Hepatocyte (in vitro differentiated cells): ENCODE data around the gene OBP2A. TPM values are rescaled to one million over a fixed set of nuclear protein-coding genes. Genes with fewer than 3 reads are reported as not detected.

Experiments
- DNase-seq: peaks from one replicate; pipeline ENCODE4 v3.0.0-alpha.2; 2016; ENCODE audit warnings: low spot score
- H2AFZ ChIP-seq: fragments of 200-600 bp; sonication (generic); 2 replicates; pipeline ENCODE4 v1.6.0; 2016; ENCODE audit warnings: antibody characterized with exemption, mild to moderate bottlenecking
- H3K27ac ChIP-seq: fragments of 200-600 bp; sonication (generic); 2 replicates; pipeline ENCODE4 v1.5.1; 2016; ENCODE audit warnings: mild to moderate bottlenecking
- H3K27me3 ChIP-seq: fragments of 200-600 bp; sonication (generic); 2 replicates; pipeline ENCODE4 v1.6.1; 2016
- H3K36me3 ChIP-seq: fragments of 200-600 bp; sonication (generic); replicated peaks from 2 replicates; pipeline ENCODE4 v1.5.1; 2016; ENCODE audit warnings: low read depth; ENCODE audit not compliant: insufficient read depth
- H3K4me1 ChIP-seq: fragments of 200-600 bp; sonication (generic); 2 replicates; pipeline ENCODE4 v1.5.1; 2016; ENCODE audit warnings: mild to moderate bottlenecking, moderate library complexity; ENCODE audit not compliant: insufficient read depth
- H3K4me2 ChIP-seq: fragments of 200-600 bp; sonication (generic); 2 replicates; pipeline ENCODE4 v1.6.0; 2016
- H3K4me3 ChIP-seq: fragments of 200-600 bp; sonication (generic); 2 replicates; pipeline ENCODE4 v1.5.1; 2016; ENCODE audit warnings: mild to moderate bottlenecking
- H3K79me2 ChIP-seq: fragments of 200-600 bp; sonication (generic); 2 replicates; pipeline ENCODE4 v1.6.0; 2017; ENCODE audit warnings: mild to moderate bottlenecking
- H3K9me2 ChIP-seq: fragments of 200-600 bp; sonication (generic); replicated peaks from 2 replicates; pipeline ENCODE4 v1.6.0; 2017; ENCODE audit warnings: mild to moderate bottlenecking; ENCODE audit not compliant: insufficient read depth
- H3K9me3 ChIP-seq: fragments of 200-600 bp; sonication (generic); 2 replicates; pipeline ENCODE4 v1.5.1; 2016; ENCODE audit warnings: low read depth, mild to moderate bottlenecking
- H4K20me1 ChIP-seq: fragments of 200-600 bp; sonication (generic); 2 replicates; pipeline ENCODE4 v1.6.0; 2016; ENCODE audit warnings: mild to moderate bottlenecking; ENCODE audit not compliant: insufficient read depth, poor library complexity, severe bottlenecking
- CTCF ChIP-seq: fragments of 200-600 bp; sonication (generic); IDR thresholded peaks from 2 replicates; pipeline ENCODE4 v1.5.1; 2016; ENCODE audit warnings: antibody characterized with exemption, mild to moderate bottlenecking; ENCODE audit not compliant: poor library complexity
- EZH2 ChIP-seq: fragments of 200-600 bp; sonication (generic); IDR thresholded peaks from 2 replicates; pipeline ENCODE4 v1.6.1; 2016; ENCODE audit warnings: antibody characterized with exemption, mild to moderate bottlenecking, borderline replicate concordance
- EZH2phosphoT487 ChIP-seq: fragments of 200-600 bp; sonication (generic); IDR thresholded peaks from one replicate; pipeline ENCODE4 v1.6.1; 2018; ENCODE audit warnings: antibody characterized with exemption, mild to moderate bottlenecking, low read depth, moderate library complexity; ENCODE audit not compliant: unreplicated experiment, severe bottlenecking
- WGBS: methylation state at CpG from one replicate; pipeline ENCODE4 v1.1.6; 2016; ENCODE audit warnings: low lambda C conversion rate; ENCODE audit errors: missing lambda C conversion rate; 5-methylcytosine and 5-hydroxymethylcytosine counted together
- polyA plus RNA-seq: library from polyadenylated mRNA; unstranded; fragments of >200 nt; fragmentation: Nextera tagmentation; extraction: Ambion mirVana; gene quantifications from 2 replicates; pipeline ENCODE4 v1.2.1, GENCODE V29; 2016
- total RNA-seq: library from RNA; depleted of rRNA; stranded (reverse); fragments of >200 nt; gene quantifications from 2 replicates; pipeline ENCODE4 v1.2.3, GENCODE V29; 2014

OBP2A gene
- total and polyA plus RNA-seq, 2 experiments from 2014 or later: not detected

- WGBS: 72% methylated on average over 5 of the region's 5 CpGs
- Histone ChIP-seq H3K4me1 (no peaks in the 10 kb centered on the region), H3K4me3 (no peak overlapping the region), H2AFZ (no peak overlapping the region), H3K9me2 (no peaks in the 10 kb centered on the region), H3K79me2 (no peaks in the 10 kb centered on the region), H4K20me1 (no peaks in the 10 kb centered on the region), H3K4me2 (no peak overlapping the region), H3K36me3 (no peaks in the 10 kb centered on the region), H3K27me3 (no peaks in the 10 kb centered on the region), H3K27ac (no peak overlapping the region), H3K9me3 (no peaks in the 10 kb centered on the region)
- TF ChIP-seq EZH2phosphoT487: no peak
- no peak for TF ChIP-seq EZH2
- TF ChIP-seq CTCF: no peak
- peak; percentile 2 for DNase-seq
Measured at GRCh38 chr9:135584371-135584770, 38.4 kb downstream of the OBP2A start.

- 79% methylated on average over 16 of the region's 16 CpGs for whole genome bisulfite sequencing
- Histone ChIP-seq H3K79me2 (no peaks in the 10 kb centered on the region), H3K36me3 (no peaks in the 10 kb centered on the region), H3K4me2 (no peak overlapping the region), H3K4me3 (no peak overlapping the region), H3K27ac (no peak overlapping the region), H3K27me3 (no peaks in the 10 kb centered on the region), H3K4me1 (no peaks in the 10 kb centered on the region), H4K20me1 (no peaks in the 10 kb centered on the region), H2AFZ (no peak overlapping the region), H3K9me2 (no peaks in the 10 kb centered on the region), H3K9me3 (no peaks in the 10 kb centered on the region)
- no peak for DNase-seq
- TF ChIP-seq CTCF (no peak), EZH2 (no peak), EZH2phosphoT487 (no peak)
Measured at GRCh38 chr9:135584934-135585333, 39.0 kb downstream of the OBP2A start.

GRCh38 chr9:135586601-135587109, 40.7 kb downstream of the OBP2A start:
- H3K36me3 ChIP-seq: no peaks in the 10 kb centered on the region
- H3K4me2 ChIP-seq: no peak overlapping the region
- peak; percentile 3 for DNase-seq
- no peaks in the 10 kb centered on the region for H3K79me2 ChIP-seq
- H3K4me1 ChIP-seq: no peaks in the 10 kb centered on the region
- H3K27ac ChIP-seq: no peak overlapping the region
- no peaks in the 10 kb centered on the region for H3K9me3 ChIP-seq
- H2AFZ ChIP-seq: no peak overlapping the region
- no peak for TF ChIP-seq EZH2phosphoT487
- no peak for TF ChIP-seq EZH2
- TF ChIP-seq CTCF: no peak
- H3K9me2 ChIP-seq: no peaks in the 10 kb centered on the region
- H3K4me3 ChIP-seq: no peak overlapping the region
- no peaks in the 10 kb centered on the region for H3K27me3 ChIP-seq
- no peaks in the 10 kb centered on the region for H4K20me1 ChIP-seq
- WGBS: 80% methylated on average over 15 of the region's 15 CpGs

- Histone ChIP-seq H3K9me3 (no peaks in the 10 kb centered on the region), H3K4me3 (no peak overlapping the region), H2AFZ (no peak overlapping the region), H4K20me1 (no peaks in the 10 kb centered on the region), H3K4me1 (no peaks in the 10 kb centered on the region), H3K4me2 (no peak overlapping the region), H3K27ac (no peak overlapping the region), H3K9me2 (no peaks in the 10 kb centered on the region), H3K36me3 (no peaks in the 10 kb centered on the region), H3K79me2 (no peaks in the 10 kb centered on the region), H3K27me3 (no peaks in the 10 kb centered on the region)
- peak; percentile 4 for DNase-seq
- WGBS: 60% methylated on average over 3 of the region's 7 CpGs
- no peak for TF ChIP-seq EZH2
- TF ChIP-seq EZH2phosphoT487: no peak
Measured at GRCh38 chr9:135587658-135588057, 41.7 kb downstream of the OBP2A start.
